NCI-H1092 treated with DMSO at 0.1 percent for 48 hours (cell line): Measurements from ENCODE around the gene LETM1.

Experiments
- DNase-seq: peaks from one replicate; lab custom pipeline; 2025; lab: John Stamatoyannopoulos, UW

LETM1 gene

GRCh38 chr4:1856071-1856942 is at the start of gene LETM1:
Gene LETM1 (minus strand): TSS chr4:1856156. CDS start chr4:1855950, 206 bp downstream.
- peak; percentile 93 for DNase-seq

- DNase-seq = no peak
Measured at GRCh38 chr4:1904042-1904441, 48.1 kb upstream of the LETM1 start.

- DNase-seq = no peak
Measured at GRCh38 chr4:1903035-1903434, 47.1 kb upstream of the LETM1 start.

- DNase-seq = no peak
Measured at GRCh38 chr4:1902243-1902642, 46.3 kb upstream of the LETM1 start.

GRCh38 chr4:1901127-1901526 is 45.2 kb upstream of the LETM1 start:
- DNase-seq = no peak

- no peak for DNase-seq
Measured at GRCh38 chr4:1900624-1901023, 44.7 kb upstream of the LETM1 start.

- DNase-seq = no peak
Measured at GRCh38 chr4:1900087-1900433, 44.1 kb upstream of the LETM1 start.

- peak; percentile 41 for DNase-seq
Measured at GRCh38 chr4:1899149-1900086, 43.5 kb upstream of the LETM1 start.

- DNase-seq = no peak
Measured at GRCh38 chr4:1898681-1899080, 42.7 kb upstream of the LETM1 start.

- DNase-seq = no peak
Measured at GRCh38 chr4:1898007-1898406, 42.1 kb upstream of the LETM1 start.

- DNase-seq = no peak
Measured at GRCh38 chr4:1896658-1896991, 40.7 kb upstream of the LETM1 start.

- no peak for DNase-seq
Measured at GRCh38 chr4:1895971-1896657, 40.2 kb upstream of the LETM1 start.

- no peak for DNase-seq
Measured at GRCh38 chr4:1890979-1891570, 35.1 kb upstream of the LETM1 start.

- no peak for DNase-seq
Measured at GRCh38 chr4:1887052-1887451, 31.1 kb upstream of the LETM1 start.

GRCh38 chr4:1885414-1885813 is 29.5 kb upstream of the LETM1 start:
- no peak for DNase-seq

- no peak for DNase-seq
Measured at GRCh38 chr4:1883583-1883982, 27.6 kb upstream of the LETM1 start.

GRCh38 chr4:1882850-1883271 is 26.9 kb upstream of the LETM1 start:
- no peak for DNase-seq

GRCh38 chr4:1880332-1880731 is 24.4 kb upstream of the LETM1 start:
- no peak for DNase-seq

GRCh38 chr4:1879485-1879884 is 23.5 kb upstream of the LETM1 start:
- DNase-seq = no peak

GRCh38 chr4:1874201-1874600 is 18.2 kb upstream of the LETM1 start:
- DNase-seq = no peak

GRCh38 chr4:1873776-1874175 is 17.8 kb upstream of the LETM1 start:
- no peak for DNase-seq

- DNase-seq = no peak
Measured at GRCh38 chr4:1873291-1873690, 17.3 kb upstream of the LETM1 start.
